ENCODE measurements around the gene WFDC8. TPM values are rescaled to one million over a fixed set of nuclear protein-coding genes. Genes with fewer than 3 reads are reported as not detected.

WFDC8 gene
- total RNA-seq, 1 donor from 2014 or later, result not detected

DNA sequence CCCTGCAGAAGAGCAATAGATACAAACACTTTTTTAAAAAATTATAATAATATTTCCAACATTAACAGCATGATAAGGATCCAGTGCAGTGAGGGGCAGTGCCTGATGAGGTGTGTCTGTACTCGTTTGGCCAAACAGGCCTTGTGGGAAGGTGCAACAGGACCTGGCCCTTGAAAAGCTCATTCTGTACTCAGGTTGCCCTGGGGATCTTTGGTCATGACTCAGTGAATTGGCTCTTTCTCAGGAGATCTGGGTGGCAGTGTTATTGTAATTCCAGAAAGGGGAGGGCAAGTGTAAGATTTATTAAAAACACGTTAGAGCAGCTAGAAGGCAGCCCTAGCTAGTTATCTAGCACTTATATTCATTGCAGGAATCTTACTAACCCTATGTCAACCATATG lies 60.8 kb downstream of the WFDC8 start:
- H3K4me3 Mint-ChIP-seq (ENCODE audit: unreplicated experiment), result no peak overlapping the region
- TF ChIP-seq, protein P1, sequence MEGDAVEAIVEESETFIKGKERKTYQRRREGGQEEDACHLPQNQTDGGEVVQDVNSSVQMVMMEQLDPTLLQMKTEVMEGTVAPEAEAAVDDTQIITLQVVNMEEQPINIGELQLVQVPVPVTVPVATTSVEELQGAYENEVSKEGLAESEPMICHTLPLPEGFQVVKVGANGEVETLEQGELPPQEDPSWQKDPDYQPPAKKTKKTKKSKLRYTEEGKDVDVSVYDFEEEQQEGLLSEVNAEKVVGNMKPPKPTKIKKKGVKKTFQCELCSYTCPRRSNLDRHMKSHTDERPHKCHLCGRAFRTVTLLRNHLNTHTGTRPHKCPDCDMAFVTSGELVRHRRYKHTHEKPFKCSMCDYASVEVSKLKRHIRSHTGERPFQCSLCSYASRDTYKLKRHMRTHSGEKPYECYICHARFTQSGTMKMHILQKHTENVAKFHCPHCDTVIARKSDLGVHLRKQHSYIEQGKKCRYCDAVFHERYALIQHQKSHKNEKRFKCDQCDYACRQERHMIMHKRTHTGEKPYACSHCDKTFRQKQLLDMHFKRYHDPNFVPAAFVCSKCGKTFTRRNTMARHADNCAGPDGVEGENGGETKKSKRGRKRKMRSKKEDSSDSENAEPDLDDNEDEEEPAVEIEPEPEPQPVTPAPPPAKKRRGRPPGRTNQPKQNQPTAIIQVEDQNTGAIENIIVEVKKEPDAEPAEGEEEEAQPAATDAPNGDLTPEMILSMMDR (IDR thresholded peaks at IDR 0.05), result no peak
- H3K9me3 Mint-ChIP-seq (ENCODE audit: low read depth), result no peaks in the 10 kb centered on the region
- H3K4me1 Mint-ChIP-seq (ENCODE audit: low read depth), result no peaks in the 10 kb centered on the region
- no peak overlapping the region for H3K27ac Mint-ChIP-seq (ENCODE audit: unreplicated experiment)
- no peak for DNase-seq (ENCODE audit: low spot score)
- no peaks in the 10 kb centered on the region for H3K36me3 Mint-ChIP-seq (ENCODE audit: low read depth)
- H3K27me3 Mint-ChIP-seq (ENCODE audit: low read depth), result peaks cover 9% of the 10 kb centered on the region

DNA sequence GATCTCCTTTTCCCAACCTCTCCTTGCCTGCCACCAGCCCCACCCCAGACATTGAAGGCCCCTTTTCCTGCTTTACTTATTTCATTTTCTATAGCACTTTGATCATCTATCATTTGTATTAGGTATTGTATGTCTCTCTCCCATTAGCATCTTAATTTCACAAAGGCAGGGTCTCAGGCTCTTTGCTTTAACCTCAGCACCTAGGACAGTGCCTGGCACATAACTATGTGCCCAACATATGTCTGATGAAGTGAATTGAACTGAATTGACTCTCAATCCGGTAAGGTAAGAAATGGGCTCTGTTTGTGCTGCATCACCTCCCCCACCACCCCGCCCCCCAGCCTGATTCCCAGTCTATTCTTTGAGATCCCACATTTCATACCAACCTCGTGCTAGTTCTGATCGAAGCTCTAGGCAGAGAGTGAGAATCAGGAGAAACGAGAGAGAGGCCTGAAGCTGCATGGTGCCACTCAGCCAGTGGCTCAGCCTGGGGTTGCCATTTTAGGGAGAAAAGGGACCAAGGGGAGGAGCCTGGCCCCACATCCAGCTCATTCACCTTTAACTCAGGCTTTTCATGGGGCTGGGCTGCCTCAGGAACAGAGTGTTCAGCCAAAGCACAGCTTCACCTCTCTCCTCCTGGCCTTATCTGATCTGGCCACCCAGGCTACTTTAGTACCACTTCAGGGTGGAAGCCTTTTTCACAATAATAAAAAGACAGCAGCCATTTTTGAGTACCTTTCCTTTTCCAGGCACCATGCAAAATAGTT lies 63.8 kb downstream of the WFDC8 start, which contains the start of gene SPINT3:
Gene SPINT3 (minus strand): TSS at position 476 of the 767 bp plus-strand sequence. CDS start 14 bp downstream, at position 462.
- Mint-ChIP-seq H3K36me3 (ENCODE audit: low read depth) (no peaks in the 10 kb centered on the region), H3K4me1 (ENCODE audit: low read depth) (no peaks in the 10 kb centered on the region), H3K27ac (ENCODE audit: unreplicated experiment) (no peak within 1 kb of the TSS), H3K4me3 (ENCODE audit: unreplicated experiment) (no peak within 1 kb of the TSS), H3K9me3 (ENCODE audit: low read depth) (no peaks in the 10 kb centered on the region), H3K27me3 (ENCODE audit: low read depth) (peaks cover 10% of the 10 kb centered on the region)
- no peak for DNase-seq (ENCODE audit: low spot score)
- TF ChIP-seq, protein P1 (IDR thresholded peaks at IDR 0.05), result no peak

DNA sequence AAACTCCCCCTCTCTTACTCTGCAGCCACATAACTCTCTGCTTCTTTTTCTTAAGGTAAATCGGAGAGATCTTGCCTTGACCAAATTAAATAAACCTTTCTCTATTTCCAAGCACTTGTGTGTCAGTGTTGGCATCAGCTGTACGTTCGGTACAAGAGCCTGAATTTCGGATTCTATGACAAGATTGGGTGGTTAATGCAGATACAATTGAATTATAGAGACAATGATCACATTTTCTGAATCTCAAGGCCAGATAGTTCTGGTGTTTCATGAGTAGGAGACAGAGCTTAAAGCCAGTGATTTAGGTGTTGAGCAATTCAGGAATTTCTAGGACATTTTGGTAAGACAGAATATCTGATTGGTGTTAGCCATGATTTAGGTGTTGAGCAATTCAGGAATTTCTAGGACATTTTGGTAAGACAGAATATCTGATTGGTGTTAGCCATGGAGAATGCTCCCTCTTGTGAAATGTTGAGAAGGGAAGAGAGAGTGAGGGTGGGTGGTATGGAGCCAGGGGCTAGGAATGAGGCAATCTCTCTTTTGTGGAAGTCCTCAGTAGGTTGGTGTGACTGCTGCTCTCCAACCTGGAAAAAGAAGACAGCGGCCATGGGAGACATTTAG lies 68.7 kb downstream of the WFDC8 start:
- TF ChIP-seq, protein P1 (IDR thresholded peaks at IDR 0.05), result no peak
- DNase-seq (ENCODE audit: low spot score), result no peak
- Mint-ChIP-seq H3K27ac (ENCODE audit: unreplicated experiment) (no peak overlapping the region), H3K9me3 (ENCODE audit: low read depth) (no peaks in the 10 kb centered on the region), H3K27me3 (ENCODE audit: low read depth) (peaks cover 18% of the 10 kb centered on the region), H3K4me1 (ENCODE audit: low read depth) (no peaks in the 10 kb centered on the region), H3K36me3 (ENCODE audit: low read depth) (no peaks in the 10 kb centered on the region), H3K4me3 (ENCODE audit: unreplicated experiment) (no peak overlapping the region)

- Mint-ChIP-seq H3K36me3 (ENCODE audit: low read depth) (no peaks in the 10 kb centered on the region), H3K4me3 (ENCODE audit: unreplicated experiment) (no peak overlapping the region), H3K27ac (ENCODE audit: unreplicated experiment) (no peak overlapping the region), H3K9me3 (ENCODE audit: low read depth) (no peaks in the 10 kb centered on the region), H3K27me3 (ENCODE audit: low read depth) (peaks cover 16% of the 10 kb centered on the region), H3K4me1 (ENCODE audit: low read depth) (no peaks in the 10 kb centered on the region)
- TF ChIP-seq, protein P1 (IDR thresholded peaks at IDR 0.05), result no peak
- DNase-seq (ENCODE audit: low spot score), result no peak
These were observed 70.0 kb downstream of the WFDC8 start for GRCh38 chr20:45509091-45509490.

GRCh38 chr20:45508068-45508886 lies 70.8 kb downstream of the WFDC8 start:
- no peak overlapping the region for H3K4me3 Mint-ChIP-seq (ENCODE audit: unreplicated experiment)
- H3K9me3 Mint-ChIP-seq (ENCODE audit: low read depth), result no peaks in the 10 kb centered on the region
- H3K36me3 Mint-ChIP-seq (ENCODE audit: low read depth), result no peaks in the 10 kb centered on the region
- H3K27ac Mint-ChIP-seq (ENCODE audit: unreplicated experiment), result no peak overlapping the region
- peaks cover 17% of the 10 kb centered on the region for H3K27me3 Mint-ChIP-seq (ENCODE audit: low read depth)
- H3K4me1 Mint-ChIP-seq (ENCODE audit: low read depth), result no peaks in the 10 kb centered on the region
- DNase-seq (ENCODE audit: low spot score), result no peak
- TF ChIP-seq, protein P1 (IDR thresholded peaks at IDR 0.05), result no peak

Data from chondrocyte (in vitro differentiated cells).